Activated B cell treated with CpG ODN at 0.5 μM for 24 hours (primary cell): ENCODE results near the gene ARHGEF10L. TPM values are rescaled to one million over a fixed set of nuclear protein-coding genes. Genes with fewer than 3 reads are reported as not detected.

Experiments
- ATAC-seq: fragments of 200-7000 bp; cut with Tn5 transposase; one replicate; pipeline ENCODE4 v1.10.0; 2021; ENCODE audit warnings: low read depth, mild to moderate bottlenecking, moderate library complexity
- CTCF ChIA-PET: fragments of 350-600 bp; sonication (Branson Sonifier 250); formaldehyde crosslinking; loops from one replicate; lab custom pipeline; 2021; ENCODE audit warnings: antibody characterized with exemption; lab: Charles Lee
- POLR2A ChIA-PET: fragments of 350-600 bp; sonication (Branson Sonifier 250); formaldehyde crosslinking; loops from one replicate; lab custom pipeline; 2021; ENCODE audit warnings: antibody characterized with exemption; lab: Charles Lee
- DNase-seq: peaks from one replicate; pipeline ENCODE4 v3.0.0; 2022
- H3K27ac Mint-ChIP-seq: one replicate; pipeline ENCODE4 v1.8.0; 2020; ENCODE audit warnings: mixed read lengths
- H3K27me3 Mint-ChIP-seq: one replicate; pipeline ENCODE4 v1.8.0; 2021; ENCODE audit warnings: mixed read lengths
- H3K36me3 Mint-ChIP-seq: one replicate; pipeline ENCODE4 v1.8.0; 2021; ENCODE audit warnings: low read depth, mixed read lengths
- H3K4me1 Mint-ChIP-seq: one replicate; pipeline ENCODE4 v1.8.0; 2021; ENCODE audit warnings: mixed read lengths
- H3K4me3 Mint-ChIP-seq: one replicate; pipeline ENCODE4 v1.8.0; 2020; ENCODE audit warnings: mild to moderate bottlenecking, mixed read lengths
- H3K9me3 Mint-ChIP-seq: one replicate; pipeline ENCODE4 v1.8.0; 2020; ENCODE audit warnings: mixed read lengths
- CTCF ChIP-seq: fragments of 200-600 bp; IDR thresholded peaks from one replicate; pipeline ENCODE4 v1.8.0; 2022; ENCODE audit warnings: antibody characterized with exemption, mild to moderate bottlenecking
- intact Hi-C: fragments of 100-400 bp; cut with micrococcal nuclease; formaldehyde crosslinking; loops from one replicate; pipeline ENCODE4 v1.15.1; 2024
- total RNA-seq: library from RNA; stranded (reverse); gene quantifications from 2 replicates; pipeline ENCODE4 v1.2.3, GENCODE V29; 2022

Gene ARHGEF10L
- total RNA-seq, 1 donor from 2014 or later = 0.62 TPM

DNA sequence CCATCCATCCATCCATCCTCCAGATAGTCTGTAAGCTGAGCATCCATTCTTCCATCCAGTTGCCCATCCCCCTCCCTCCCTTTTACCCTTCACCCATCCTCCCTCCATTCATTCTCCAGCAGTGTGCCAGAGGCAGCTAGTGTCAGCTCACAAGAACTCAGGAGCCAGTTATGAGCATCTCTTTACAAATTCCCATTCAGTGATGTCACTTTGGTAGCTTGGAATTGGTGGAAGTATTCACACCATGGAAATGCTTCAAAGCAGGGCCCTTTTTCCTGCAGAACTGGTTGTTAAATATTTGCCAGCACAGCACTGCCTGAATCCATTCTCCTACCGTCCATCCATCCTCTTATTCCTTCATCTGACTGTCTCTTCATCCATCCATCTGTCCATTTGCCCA, 72.5 kb downstream of the ARHGEF10L start:
- ChIA-PET CTCF (no interaction called here), POLR2A (no interaction called here)
- Mint-ChIP-seq H3K4me3 (no peak overlapping the region), H3K4me1 (no peaks in the 10 kb centered on the region), H3K9me3 (no peaks in the 10 kb centered on the region), H3K27ac (no peak overlapping the region), H3K36me3 (no peaks in the 10 kb centered on the region), H3K27me3 (peaks cover 3% of the 10 kb centered on the region)
- no peak for TF ChIP-seq CTCF
- no peak for ATAC-seq
- intact Hi-C loops = no loop called here
- DNase-seq = no peak

- Mint-ChIP-seq H3K4me1 (no peaks in the 10 kb centered on the region), H3K9me3 (no peaks in the 10 kb centered on the region), H3K36me3 (no peaks in the 10 kb centered on the region), H3K27ac (no peak overlapping the region), H3K27me3 (peaks cover 3% of the 10 kb centered on the region), H3K4me3 (no peak overlapping the region)
- DNase-seq (no peak), ATAC-seq (no peak)
- no peak for TF ChIP-seq CTCF
- CTCF ChIA-PET = no interaction called here
- POLR2A ChIA-PET = no interaction called here
- intact Hi-C loops = no loop called here
These were observed 73.3 kb downstream of the ARHGEF10L start for GRCh38 chr1:17612831-17613230.

DNA sequence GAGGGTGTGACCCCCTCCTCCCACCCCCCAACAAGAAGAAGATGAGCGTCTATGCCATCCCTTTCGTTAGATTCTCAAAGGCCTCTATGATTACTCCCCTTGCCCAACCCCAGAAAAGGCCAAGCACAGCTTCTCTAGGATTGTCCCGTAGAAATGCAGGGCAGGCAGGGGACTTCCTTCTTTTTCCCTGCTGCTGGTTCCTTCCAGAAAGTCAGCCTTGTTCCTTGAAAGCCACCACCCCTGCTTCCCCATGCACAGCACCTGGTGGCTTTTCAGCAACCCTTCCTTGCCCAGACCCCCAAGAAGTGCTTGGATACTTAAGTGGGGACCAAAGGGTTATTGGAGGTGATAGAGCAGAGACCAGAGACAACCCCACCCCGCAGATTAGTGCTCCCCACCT, 75.1 kb downstream of the ARHGEF10L start:
- POLR2A ChIA-PET = no interaction called here
- TF ChIP-seq CTCF = no peak
- Mint-ChIP-seq H3K36me3 (no peaks in the 10 kb centered on the region), H3K4me1 (no peaks in the 10 kb centered on the region), H3K27me3 (peaks cover 8% of the 10 kb centered on the region), H3K9me3 (no peaks in the 10 kb centered on the region), H3K4me3 (no peak overlapping the region), H3K27ac (no peak overlapping the region)
- intact Hi-C loops = no loop called here
- CTCF ChIA-PET = no interaction called here
- DNase-seq (no peak), ATAC-seq (no peak)

GRCh38 chr1:17615157-17615556, 75.7 kb downstream of the ARHGEF10L start:
- ChIA-PET POLR2A (no interaction called here), CTCF (interaction anchor here (0.6 kb wide), 1 partner anchor 666 kb away, joined by 3 read pairs; no protein-coding TSS in a partner anchor)
- H3K9me3 Mint-ChIP-seq = no peaks in the 10 kb centered on the region
- no peak overlapping the region for H3K27ac Mint-ChIP-seq
- DNase-seq (no peak), ATAC-seq (no peak)
- H3K27me3 Mint-ChIP-seq = peaks cover 9% of the 10 kb centered on the region
- no peaks in the 10 kb centered on the region for H3K4me1 Mint-ChIP-seq
- TF ChIP-seq CTCF = no peak
- H3K36me3 Mint-ChIP-seq = no peaks in the 10 kb centered on the region
- intact Hi-C loops = no loop called here
- no peak overlapping the region for H3K4me3 Mint-ChIP-seq

DNA sequence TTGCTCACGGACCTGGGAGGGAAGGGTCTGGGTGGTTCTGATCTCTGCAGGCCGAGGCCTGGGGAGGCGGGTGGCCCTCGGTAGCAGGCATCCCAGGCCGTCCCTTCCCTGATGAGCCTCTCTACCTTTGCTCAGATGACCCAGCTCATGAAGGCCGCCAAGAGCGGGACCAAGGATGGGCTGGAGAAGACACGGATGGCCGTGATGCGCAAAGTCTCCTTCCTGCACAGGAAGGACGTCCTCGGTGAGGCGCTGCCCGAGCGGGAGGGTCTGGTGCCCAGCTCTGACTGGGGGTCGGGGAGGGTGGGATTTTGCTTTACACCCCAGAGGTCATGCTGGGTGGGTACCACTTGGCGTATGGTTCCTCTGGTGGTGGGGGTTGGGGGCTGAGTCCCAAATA, 76.5 kb downstream of the ARHGEF10L start:
- ChIA-PET POLR2A (interaction anchor here (0.6 kb wide), 1 partner anchor 75 kb away, joined by 10 read pairs; no protein-coding TSS in a partner anchor), CTCF (no interaction called here)
- H3K9me3 Mint-ChIP-seq = no peaks in the 10 kb centered on the region
- no peak overlapping the region for H3K4me3 Mint-ChIP-seq
- intact Hi-C loops = no loop called here
- DNase-seq (no peak), ATAC-seq (no peak)
- H3K27ac Mint-ChIP-seq = no peak overlapping the region
- H3K4me1 Mint-ChIP-seq = no peaks in the 10 kb centered on the region
- H3K36me3 Mint-ChIP-seq = no peaks in the 10 kb centered on the region
- H3K27me3 Mint-ChIP-seq = peaks cover 10% of the 10 kb centered on the region
- no peak for TF ChIP-seq CTCF
